Activated effector memory CD4-positive, alpha-beta T cell treated with Interleukin-2 at 50 U/mL for 16 hours (primary cell): ENCODE measurements around the gene KIT.

Experiments used
- DNase-seq: peaks from one replicate; pipeline ENCODE4 v3.0.0-alpha.2; 2020

Gene KIT

GRCh38 chr4:54746218-54746617 is 88.5 kb downstream of the KIT start:
- DNase-seq: no peak

GRCh38 chr4:54750341-54750740 is 92.6 kb downstream of the KIT start:
- no peak for DNase-seq

GRCh38 chr4:54754394-54754793 is 96.6 kb downstream of the KIT start:
- no peak for DNase-seq

GRCh38 chr4:54764476-54764875 is 106.7 kb downstream of the KIT start:
- DNase-seq: no peak

- DNase-seq: no peak
Observed at GRCh38 chr4:54767376-54767775, 109.6 kb downstream of the KIT start.

- DNase-seq: no peak
Observed at GRCh38 chr4:54773022-54773421, 115.3 kb downstream of the KIT start.

- DNase-seq: no peak
Observed at GRCh38 chr4:54779036-54779435, 121.3 kb downstream of the KIT start.

- DNase-seq: no peak
Observed at GRCh38 chr4:54779476-54780148, 121.9 kb downstream of the KIT start.

GRCh38 chr4:54780149-54780495 is 122.4 kb downstream of the KIT start:
- no peak for DNase-seq

GRCh38 chr4:54781756-54782155 is 124.0 kb downstream of the KIT start:
- no peak for DNase-seq

GRCh38 chr4:54783402-54784110 is 125.8 kb downstream of the KIT start:
- DNase-seq: no peak

- no peak for DNase-seq
Observed at GRCh38 chr4:54784161-54784671, 126.5 kb downstream of the KIT start.
